ENCODE measurements around the gene FRRS1. TPM values are rescaled to one million over a fixed set of nuclear protein-coding genes. Genes with fewer than 3 reads are reported as not detected.

The FRRS1 gene
- total and polyA plus RNA-seq, 2 of the 4 experiments (the other 2 are of a cell fraction): 3.8 to 23.5 TPM

DNA sequence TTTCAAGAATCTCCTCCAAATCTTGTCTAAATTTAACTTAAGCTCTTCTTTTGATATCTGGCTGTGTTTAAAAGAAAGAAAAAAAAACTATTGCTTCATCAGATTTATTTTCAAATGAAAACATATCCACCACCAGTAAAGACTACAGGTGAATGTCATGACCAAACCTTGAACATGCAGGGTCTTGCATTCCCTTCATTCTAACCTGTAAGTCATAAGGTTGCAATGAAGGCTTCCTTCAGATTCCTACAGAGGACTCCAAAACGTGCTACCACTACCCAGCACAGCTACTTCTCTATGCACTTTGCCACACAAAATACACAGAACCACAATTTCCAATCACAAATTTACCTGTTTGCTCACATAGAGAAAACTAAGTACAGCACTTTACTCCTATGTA lies 26.3 kb downstream of the FRRS1 start:
- Histone ChIP-seq H2BK5ac (ENCODE audit: low read depth, low read length, poor library complexity, severe bottlenecking) (no peak overlapping the region), H3K4me3 (ENCODE audit: insufficient read depth, low read depth, low read length) (no peak overlapping the region), H3K9me1 (ENCODE audit: insufficient read depth, low read length) (no peaks in the 10 kb centered on the region), H3K56ac (ENCODE audit: extremely low read depth, insufficient read depth, low read length) (no peak overlapping the region), H3K18ac (ENCODE audit: low read depth, low read length) (no peak overlapping the region), H3K4ac (ENCODE audit: low read depth, low read length) (no peak overlapping the region), H3K9ac (ENCODE audit: low read depth, low read length) (no peak overlapping the region), H2AK5ac (ENCODE audit: low read depth, low read length) (no peak overlapping the region), H3K27me3 (ENCODE audit: control insufficient read depth, insufficient read depth, low read length) (no peaks in the 10 kb centered on the region), H3K79me1 (ENCODE audit: low read depth in 1 of 2, low read length in 2 of 2) (no peaks in the 10 kb centered on the region), H3K27ac (ENCODE audit: insufficient read depth, low read length) (no peak overlapping the region), H3K23ac (ENCODE audit: low read depth, low read length) (no peak overlapping the region), H2AFZ (replicated peaks; ENCODE audit: low read length, poor library complexity) (no peak overlapping the region), H2BK120ac (ENCODE audit: low read depth, low read length) (no peak overlapping the region), H2BK15ac (ENCODE audit: low read depth, low read length) (no peak overlapping the region), H3K4me2 (ENCODE audit: low read depth, low read length) (no peak overlapping the region), H4K20me1 (ENCODE audit: insufficient read depth, low read length) (no peaks in the 10 kb centered on the region), H4K8ac (ENCODE audit: low read depth in 2 of 2, low read length in 2 of 2) (no peak overlapping the region), H2BK20ac (ENCODE audit: low read depth, low read length) (no peak overlapping the region), H3K14ac (replicated peaks; ENCODE audit: low read depth, low read length) (no peak overlapping the region), H4K5ac (ENCODE audit: low read depth, low read length) (no peak overlapping the region), H3K9me3 (ENCODE audit: control insufficient read depth, insufficient read depth, low read length) (no peaks in the 10 kb centered on the region), H3K4me1 (ENCODE audit: control insufficient read depth, insufficient read depth, low read length) (no peaks in the 10 kb centered on the region), H3K36me3 (ENCODE audit: control insufficient read depth, insufficient read depth, low read length) (0 out of 2 replicates have a peak, but pooled peaks cover 2% of the 10 kb centered on the region), H4K91ac (ENCODE audit: insufficient read depth, low read depth, low read length) (no peak overlapping the region), H2AK9ac (replicated peaks; ENCODE audit: low read depth, low read length, poor library complexity) (no peak overlapping the region)
- intact Hi-C loops (cut with micrococcal nuclease) (no loop called here), in situ Hi-C loops (cut with MboI; ENCODE audit: low sequenced_read_pairs) (no loop called here), dilution Hi-C loops (cut with HindIII; ENCODE audit: low sequenced_read_pairs, unreplicated experiment) (no loop called here)
- ChIA-PET POLR2A (ENCODE audit: unreplicated experiment) (no interaction called here), CTCF (interaction anchor here (1.5 kb wide), 1 partner anchor 559 kb away, joined by 5 read pairs; no protein-coding TSS in a partner anchor)
- DNase-seq: no peak
- BruUV-seq (replicated peaks): no TSS peak
- no peak for ATAC-seq (ENCODE audit: low read depth)
- no CpG with 5 or more reads among the region's 1 CpG for WGBS, 2 experiments (ENCODE audit: extremely low coverage in 2 of 2, insufficient read length in 1 of 2)
- TF ChIP-seq, protein P1, sequence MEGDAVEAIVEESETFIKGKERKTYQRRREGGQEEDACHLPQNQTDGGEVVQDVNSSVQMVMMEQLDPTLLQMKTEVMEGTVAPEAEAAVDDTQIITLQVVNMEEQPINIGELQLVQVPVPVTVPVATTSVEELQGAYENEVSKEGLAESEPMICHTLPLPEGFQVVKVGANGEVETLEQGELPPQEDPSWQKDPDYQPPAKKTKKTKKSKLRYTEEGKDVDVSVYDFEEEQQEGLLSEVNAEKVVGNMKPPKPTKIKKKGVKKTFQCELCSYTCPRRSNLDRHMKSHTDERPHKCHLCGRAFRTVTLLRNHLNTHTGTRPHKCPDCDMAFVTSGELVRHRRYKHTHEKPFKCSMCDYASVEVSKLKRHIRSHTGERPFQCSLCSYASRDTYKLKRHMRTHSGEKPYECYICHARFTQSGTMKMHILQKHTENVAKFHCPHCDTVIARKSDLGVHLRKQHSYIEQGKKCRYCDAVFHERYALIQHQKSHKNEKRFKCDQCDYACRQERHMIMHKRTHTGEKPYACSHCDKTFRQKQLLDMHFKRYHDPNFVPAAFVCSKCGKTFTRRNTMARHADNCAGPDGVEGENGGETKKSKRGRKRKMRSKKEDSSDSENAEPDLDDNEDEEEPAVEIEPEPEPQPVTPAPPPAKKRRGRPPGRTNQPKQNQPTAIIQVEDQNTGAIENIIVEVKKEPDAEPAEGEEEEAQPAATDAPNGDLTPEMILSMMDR (conservative IDR thresholded peaks at IDR 0.05; ENCODE audit: low read depth, low read length): no peak
- TF ChIP-seq, protein P2, sequence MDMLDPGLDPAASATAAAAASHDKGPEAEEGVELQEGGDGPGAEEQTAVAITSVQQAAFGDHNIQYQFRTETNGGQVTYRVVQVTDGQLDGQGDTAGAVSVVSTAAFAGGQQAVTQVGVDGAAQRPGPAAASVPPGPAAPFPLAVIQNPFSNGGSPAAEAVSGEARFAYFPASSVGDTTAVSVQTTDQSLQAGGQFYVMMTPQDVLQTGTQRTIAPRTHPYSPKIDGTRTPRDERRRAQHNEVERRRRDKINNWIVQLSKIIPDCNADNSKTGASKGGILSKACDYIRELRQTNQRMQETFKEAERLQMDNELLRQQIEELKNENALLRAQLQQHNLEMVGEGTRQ (IDR thresholded peaks at IDR 0.05; ENCODE audit: low read depth, low read length): no peak
- no peak for TF ChIP-seq BHLHE40 (IDR thresholded peaks at IDR 0.05; ENCODE audit: low read depth, low read length)
- TF ChIP-seq SMC3 (IDR thresholded peaks at IDR 0.05; ENCODE audit: low read depth, low read length): no peak
- no peak for TF ChIP-seq FOS (IDR thresholded peaks at IDR 0.05; ENCODE audit: low read depth, low read length)
- TF ChIP-seq, protein P3, sequence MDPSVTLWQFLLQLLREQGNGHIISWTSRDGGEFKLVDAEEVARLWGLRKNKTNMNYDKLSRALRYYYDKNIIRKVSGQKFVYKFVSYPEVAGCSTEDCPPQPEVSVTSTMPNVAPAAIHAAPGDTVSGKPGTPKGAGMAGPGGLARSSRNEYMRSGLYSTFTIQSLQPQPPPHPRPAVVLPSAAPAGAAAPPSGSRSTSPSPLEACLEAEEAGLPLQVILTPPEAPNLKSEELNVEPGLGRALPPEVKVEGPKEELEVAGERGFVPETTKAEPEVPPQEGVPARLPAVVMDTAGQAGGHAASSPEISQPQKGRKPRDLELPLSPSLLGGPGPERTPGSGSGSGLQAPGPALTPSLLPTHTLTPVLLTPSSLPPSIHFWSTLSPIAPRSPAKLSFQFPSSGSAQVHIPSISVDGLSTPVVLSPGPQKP (IDR thresholded peaks at IDR 0.05; ENCODE audit: borderline replicate concordance, low read depth, low read length): no peak
- no peak for TF ChIP-seq RCOR1 (IDR thresholded peaks at IDR 0.05; ENCODE audit: insufficient replicate concordance, low read length)
- TF ChIP-seq NFE2L2 (IDR thresholded peaks at IDR 0.05; ENCODE audit: low read depth, low read length): no peak
- TF ChIP-seq MAZ (IDR thresholded peaks at IDR 0.05; ENCODE audit: borderline replicate concordance, low read depth, low read length): no peak

All from IMR-90 (cell line).